WTC11 (cell line): Measurements from ENCODE around the gene GPR26. TPM values are rescaled to one million over a fixed set of nuclear protein-coding genes. Genes with fewer than 3 reads are reported as not detected.

Experiments
- ATAC-seq: fragments of 200-7000 bp; cut with Tn5 transposase; 2 replicates; pipeline ENCODE4 v1.10.0; 2021; ENCODE audit warnings: mild to moderate bottlenecking, moderate library complexity
- CTCF ChIA-PET: fragments of 300-600 bp; sonication (Branson Sonifier 250); formaldehyde crosslinking; loops from one replicate; lab custom pipeline; 2021; ENCODE audit warnings: antibody characterized with exemption; lab: Charles Lee
- POLR2A ChIA-PET: fragments of 350-600 bp; sonication (Branson Sonifier 250); formaldehyde crosslinking; loops from one replicate; lab custom pipeline; 2021; ENCODE audit warnings: antibody characterized with exemption; lab: Charles Lee
- DNase-seq: peaks from one replicate; pipeline ENCODE4 v3.0.0; 2021; ENCODE audit warnings: low spot score
- H3K27ac Mint-ChIP-seq: 2 replicates; pipeline ENCODE4 v1.8.0; 2021; ENCODE audit warnings: mixed read lengths
- H3K27me3 Mint-ChIP-seq: 2 replicates; pipeline ENCODE4 v1.8.0; 2021; ENCODE audit warnings: low read depth, mild to moderate bottlenecking, moderate library complexity, mixed read lengths
- H3K36me3 Mint-ChIP-seq: 2 replicates; pipeline ENCODE4 v1.8.0; 2021; ENCODE audit warnings: mixed read lengths
- H3K4me1 Mint-ChIP-seq: 2 replicates; pipeline ENCODE4 v1.8.0; 2022; ENCODE audit warnings: mixed read lengths
- H3K4me3 Mint-ChIP-seq: 2 replicates; pipeline ENCODE4 v1.8.0; 2021; ENCODE audit warnings: mild to moderate bottlenecking, moderate library complexity, mixed read lengths
- H3K9me3 Mint-ChIP-seq: 2 replicates; pipeline ENCODE4 v1.8.0; 2021; ENCODE audit warnings: mixed read lengths
- ATF2 ChIP-seq: sonication (generic); formaldehyde crosslinking; IDR thresholded peaks from 2 replicates; pipeline ENCODE4 v1.8.1; 2022; ENCODE audit warnings: low read depth, missing genetic modification reagents, borderline replicate concordance
- ATF3 ChIP-seq: sonication (generic); formaldehyde crosslinking; conservative IDR thresholded peaks from 2 replicates; pipeline ENCODE4 v1.8.1; 2022; ENCODE audit warnings: mild to moderate bottlenecking, missing genetic modification reagents
- ATF6 ChIP-seq: sonication (generic); formaldehyde crosslinking; IDR thresholded peaks from 2 replicates; pipeline ENCODE4 v1.8.1; 2023; ENCODE audit warnings: mild to moderate bottlenecking, missing genetic modification reagents
- ETV6 ChIP-seq: sonication (generic); formaldehyde crosslinking; IDR thresholded peaks from 2 replicates; pipeline ENCODE4 v1.8.1; 2022; ENCODE audit warnings: mild to moderate bottlenecking, missing genetic modification reagents
- FOXJ3 ChIP-seq: sonication (generic); formaldehyde crosslinking; IDR thresholded peaks from 2 replicates; pipeline ENCODE4 v1.9.0; 2021; ENCODE audit warnings: missing genetic modification reagents, mild to moderate bottlenecking, borderline replicate concordance
- JUN ChIP-seq: sonication (generic); formaldehyde crosslinking; IDR thresholded peaks from 2 replicates; pipeline ENCODE4 v1.8.0; 2023; ENCODE audit warnings: mild to moderate bottlenecking, missing genetic modification reagents
- KAT7 ChIP-seq: sonication (generic); formaldehyde crosslinking; IDR thresholded peaks from 2 replicates; pipeline ENCODE4 v1.8.1; 2023; ENCODE audit warnings: missing genetic modification reagents, mild to moderate bottlenecking, borderline replicate concordance
- NFYB ChIP-seq: sonication (generic); formaldehyde crosslinking; conservative IDR thresholded peaks from 2 replicates; pipeline ENCODE4 v1.8.0; 2022; ENCODE audit warnings: low read depth, missing genetic modification reagents
- NR2C2 ChIP-seq: sonication (generic); formaldehyde crosslinking; IDR thresholded peaks from 2 replicates; pipeline ENCODE4 v1.8.0; 2022; ENCODE audit warnings: mild to moderate bottlenecking, missing genetic modification reagents
- RELA ChIP-seq: sonication (generic); formaldehyde crosslinking; IDR thresholded peaks from 2 replicates; pipeline ENCODE4 v1.8.1; 2022; ENCODE audit warnings: missing genetic modification reagents, mild to moderate bottlenecking, borderline replicate concordance
- RORB ChIP-seq: fragments of 250-450 bp; sonication (Bioruptor Pico); IDR thresholded peaks from 2 replicates; pipeline ENCODE4 v1.9.0; 2021; ENCODE audit warnings: mild to moderate bottlenecking
- SMAD4 ChIP-seq: sonication (generic); formaldehyde crosslinking; IDR thresholded peaks from 2 replicates; pipeline ENCODE4 v1.8.0; 2022; ENCODE audit warnings: mild to moderate bottlenecking, missing genetic modification reagents
- USF1 ChIP-seq: sonication (generic); formaldehyde crosslinking; IDR thresholded peaks from 2 replicates; pipeline ENCODE4 v1.8.0; 2022; ENCODE audit warnings: mild to moderate bottlenecking, missing genetic modification reagents
- ZBTB43 ChIP-seq: sonication (generic); formaldehyde crosslinking; IDR thresholded peaks from 2 replicates; pipeline ENCODE4 v1.8.1; 2023; ENCODE audit warnings: mild to moderate bottlenecking, missing genetic modification reagents
- ZNF423 ChIP-seq: fragments of 250-450 bp; sonication (Bioruptor Pico); IDR thresholded peaks from 2 replicates; pipeline ENCODE4 v2.1.2; 2022; ENCODE audit warnings: mild to moderate bottlenecking, moderate library complexity
- total RNA-seq: library from RNA; stranded (reverse); gene quantifications from 3 replicates; pipeline ENCODE4 v1.2.3, GENCODE V29; 2021
- TF ChIP-seq, protein P1 (sequence below): fragments of 250-450 bp; sonication (Bioruptor Pico); conservative IDR thresholded peaks from 2 replicates; pipeline ENCODE4 v1.9.0; 2021; ENCODE audit warnings: mild to moderate bottlenecking
- TF ChIP-seq, protein P2 (sequence below): sonication (generic); formaldehyde crosslinking; IDR thresholded peaks from 2 replicates; pipeline ENCODE4 v1.8.1; 2023; ENCODE audit warnings: mild to moderate bottlenecking, missing genetic modification reagents, borderline replicate concordance

The GPR26 gene
- total RNA-seq, 1 experiment from 2014 or later, result 0.07 TPM

DNA sequence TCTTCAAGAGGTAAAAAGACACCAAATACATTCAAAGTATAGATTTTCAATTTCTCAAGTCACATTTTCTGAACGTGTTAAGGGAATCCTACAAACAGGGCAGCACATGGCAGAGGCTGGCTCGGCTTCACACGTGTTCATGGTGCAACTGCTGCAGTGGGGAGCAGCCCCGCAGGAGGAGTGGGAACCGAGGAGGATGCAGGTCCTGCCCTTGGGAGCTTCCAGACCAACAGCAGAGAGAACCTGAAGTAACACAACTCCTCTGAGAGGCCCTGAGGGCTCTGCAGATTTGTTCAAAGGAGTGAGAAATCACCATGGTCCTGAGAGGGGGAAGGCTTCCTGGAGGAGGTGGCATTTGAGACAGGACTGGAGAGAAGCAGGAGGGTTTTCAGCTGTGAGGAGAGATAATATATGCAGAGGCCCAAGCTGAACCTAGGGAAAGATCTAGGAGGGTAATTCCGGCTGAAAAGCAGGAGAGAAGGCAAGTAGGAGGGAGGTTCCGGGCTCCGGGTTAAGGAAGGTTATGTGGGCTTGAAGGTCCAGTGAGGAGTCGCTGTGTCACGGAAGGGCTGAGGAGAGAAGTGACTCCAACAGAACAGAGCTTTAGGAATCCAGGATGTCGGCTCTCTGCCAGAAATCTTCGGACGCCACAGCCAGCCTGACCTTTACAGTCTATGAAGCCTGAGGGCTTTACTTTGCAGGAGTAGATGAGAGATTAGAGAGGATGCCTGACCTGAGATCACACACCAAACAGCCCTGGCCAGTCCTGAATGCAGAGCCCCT, 77.5 kb downstream of the GPR26 start:
- ATAC-seq, result no peak
- TF ChIP-seq NFYB (CRISPR knock-in tag) (no peak), ATF6 (CRISPR knock-in tag) (no peak), RELA (no peak), ZNF423 (CRISPR knock-in tag) (no peak), ATF3 (CRISPR knock-in tag) (no peak), RORB (CRISPR knock-in tag) (no peak), FOXJ3 (no peak), JUN (CRISPR knock-in tag) (no peak), ATF2 (CRISPR knock-in tag) (no peak), ZBTB43 (no peak), USF1 (CRISPR knock-in tag) (no peak), ETV6 (CRISPR knock-in tag) (no peak), NR2C2 (CRISPR knock-in tag) (no peak), SMAD4 (CRISPR knock-in tag) (no peak), KAT7 (CRISPR knock-in tag) (no peak)
- TF ChIP-seq, protein P1, sequence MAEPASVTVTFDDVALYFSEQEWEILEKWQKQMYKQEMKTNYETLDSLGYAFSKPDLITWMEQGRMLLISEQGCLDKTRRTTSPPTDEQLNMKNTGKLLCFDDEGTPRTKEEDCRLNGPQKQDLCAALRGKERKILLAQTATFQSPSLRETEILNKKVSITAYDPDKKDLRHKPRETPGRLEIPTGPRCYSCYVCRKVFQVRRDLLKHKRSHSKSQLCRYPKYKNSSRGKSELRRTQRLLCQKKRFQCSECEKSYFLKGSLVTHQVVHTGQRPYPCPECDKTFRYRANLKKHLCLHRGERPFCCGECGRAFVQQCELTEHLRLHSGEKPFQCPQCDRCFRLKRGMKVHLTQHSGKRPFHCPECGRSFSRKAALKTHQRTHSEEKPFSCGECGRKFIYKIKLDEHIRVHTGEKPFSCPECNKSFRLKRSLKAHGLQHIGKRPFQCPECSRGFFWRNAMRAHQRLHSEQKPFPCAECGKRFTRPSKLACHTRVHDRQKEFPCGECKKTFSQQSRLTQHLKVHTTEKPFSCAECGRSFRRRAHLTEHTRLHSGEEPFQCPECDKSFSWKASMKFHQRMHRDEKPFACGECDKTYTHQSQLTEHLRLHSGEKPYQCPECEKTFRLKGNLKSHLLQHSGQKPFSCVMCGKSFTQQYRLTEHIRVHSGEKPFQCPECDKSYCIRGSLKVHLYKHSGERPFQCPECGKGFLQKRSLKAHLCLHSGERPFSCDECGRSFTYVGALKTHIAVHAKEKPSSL (CRISPR knock-in tag), result no peak
- TF ChIP-seq, protein P2, sequence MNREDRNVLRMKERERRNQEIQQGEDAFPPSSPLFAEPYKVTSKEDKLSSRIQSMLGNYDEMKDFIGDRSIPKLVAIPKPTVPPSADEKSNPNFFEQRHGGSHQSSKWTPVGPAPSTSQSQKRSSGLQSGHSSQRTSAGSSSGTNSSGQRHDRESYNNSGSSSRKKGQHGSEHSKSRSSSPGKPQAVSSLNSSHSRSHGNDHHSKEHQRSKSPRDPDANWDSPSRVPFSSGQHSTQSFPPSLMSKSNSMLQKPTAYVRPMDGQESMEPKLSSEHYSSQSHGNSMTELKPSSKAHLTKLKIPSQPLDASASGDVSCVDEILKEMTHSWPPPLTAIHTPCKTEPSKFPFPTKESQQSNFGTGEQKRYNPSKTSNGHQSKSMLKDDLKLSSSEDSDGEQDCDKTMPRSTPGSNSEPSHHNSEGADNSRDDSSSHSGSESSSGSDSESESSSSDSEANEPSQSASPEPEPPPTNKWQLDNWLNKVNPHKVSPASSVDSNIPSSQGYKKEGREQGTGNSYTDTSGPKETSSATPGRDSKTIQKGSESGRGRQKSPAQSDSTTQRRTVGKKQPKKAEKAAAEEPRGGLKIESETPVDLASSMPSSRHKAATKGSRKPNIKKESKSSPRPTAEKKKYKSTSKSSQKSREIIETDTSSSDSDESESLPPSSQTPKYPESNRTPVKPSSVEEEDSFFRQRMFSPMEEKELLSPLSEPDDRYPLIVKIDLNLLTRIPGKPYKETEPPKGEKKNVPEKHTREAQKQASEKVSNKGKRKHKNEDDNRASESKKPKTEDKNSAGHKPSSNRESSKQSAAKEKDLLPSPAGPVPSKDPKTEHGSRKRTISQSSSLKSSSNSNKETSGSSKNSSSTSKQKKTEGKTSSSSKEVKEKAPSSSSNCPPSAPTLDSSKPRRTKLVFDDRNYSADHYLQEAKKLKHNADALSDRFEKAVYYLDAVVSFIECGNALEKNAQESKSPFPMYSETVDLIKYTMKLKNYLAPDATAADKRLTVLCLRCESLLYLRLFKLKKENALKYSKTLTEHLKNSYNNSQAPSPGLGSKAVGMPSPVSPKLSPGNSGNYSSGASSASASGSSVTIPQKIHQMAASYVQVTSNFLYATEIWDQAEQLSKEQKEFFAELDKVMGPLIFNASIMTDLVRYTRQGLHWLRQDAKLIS (CRISPR knock-in tag), result no peak
- no peaks in the 10 kb centered on the region for H3K9me3 Mint-ChIP-seq
- H3K4me3 Mint-ChIP-seq, result no peak overlapping the region
- peaks cover 35% of the 10 kb centered on the region for H3K4me1 Mint-ChIP-seq
- H3K27me3 Mint-ChIP-seq, result peaks cover 3% of the 10 kb centered on the region; the same call in 1 of the 2 replicates
- POLR2A ChIA-PET, result interaction anchor here (0.8 kb wide), 1 partner anchor 100 kb away, joined by 5 read pairs; no protein-coding TSS in a partner anchor
- no peaks in the 10 kb centered on the region for H3K36me3 Mint-ChIP-seq
- CTCF ChIA-PET, result interaction anchor here (1.3 kb wide), 1 partner anchor 40 kb away, joined by 3 read pairs; no protein-coding TSS in a partner anchor
- H3K27ac Mint-ChIP-seq, result no peak overlapping the region
- DNase-seq, result no peak
